DOHH2 (cell line): ENCODE measurements around the gene RNF19B.

Experiments
- EZH2phosphoT487 ChIP-seq: fragments of 200-600 bp; sonication (generic); IDR thresholded peaks from 2 replicates; pipeline ENCODE4 v1.6.1; 2017; ENCODE audit warnings: borderline replicate concordance, mild to moderate bottlenecking, antibody characterized with exemption, low read length, moderate library complexity, mixed read lengths
- TF ChIP-seq, protein P1 (sequence below): fragments of 200-600 bp; sonication (generic); IDR thresholded peaks from one replicate; pipeline ENCODE4 v1.5.1; 2014; ENCODE audit warnings: antibody characterized with exemption, mild to moderate bottlenecking, low read depth, low read length; ENCODE audit not compliant: poor library complexity, severe bottlenecking

DNA sequence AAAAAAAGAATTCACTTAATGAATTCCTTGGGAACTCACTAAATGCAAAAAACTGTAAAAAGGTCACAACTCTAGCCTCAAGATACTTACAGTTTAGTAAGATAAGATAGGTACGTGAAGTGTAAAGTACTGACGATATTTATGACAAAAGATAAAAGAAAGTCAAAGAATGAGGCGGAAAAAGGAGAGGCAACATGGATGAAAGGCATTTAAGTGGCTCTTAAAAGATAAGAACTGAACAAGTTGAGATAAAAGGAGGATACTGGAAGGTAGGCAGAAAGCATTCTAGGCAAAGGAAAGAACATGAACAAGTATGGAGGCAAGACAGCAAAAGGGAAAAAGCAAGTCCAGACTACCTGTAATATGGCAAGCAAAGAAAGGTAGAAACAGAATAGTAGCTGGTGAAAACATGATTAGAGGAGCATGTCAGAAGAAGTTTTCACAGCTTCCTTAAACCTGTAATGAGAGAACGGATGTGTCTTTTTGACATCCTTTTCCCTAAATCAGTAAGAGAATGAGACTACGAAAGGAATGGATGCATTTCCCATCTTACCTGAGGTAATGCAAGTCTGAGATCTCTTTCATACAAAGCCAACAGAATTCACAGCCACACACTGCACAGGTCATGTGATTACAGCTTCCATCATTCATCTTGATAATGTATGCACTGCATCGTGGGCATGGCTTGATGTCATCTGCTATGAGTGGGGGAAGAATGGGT is 16.8 kb downstream of the RNF19B start:
- TF ChIP-seq, protein P1, sequence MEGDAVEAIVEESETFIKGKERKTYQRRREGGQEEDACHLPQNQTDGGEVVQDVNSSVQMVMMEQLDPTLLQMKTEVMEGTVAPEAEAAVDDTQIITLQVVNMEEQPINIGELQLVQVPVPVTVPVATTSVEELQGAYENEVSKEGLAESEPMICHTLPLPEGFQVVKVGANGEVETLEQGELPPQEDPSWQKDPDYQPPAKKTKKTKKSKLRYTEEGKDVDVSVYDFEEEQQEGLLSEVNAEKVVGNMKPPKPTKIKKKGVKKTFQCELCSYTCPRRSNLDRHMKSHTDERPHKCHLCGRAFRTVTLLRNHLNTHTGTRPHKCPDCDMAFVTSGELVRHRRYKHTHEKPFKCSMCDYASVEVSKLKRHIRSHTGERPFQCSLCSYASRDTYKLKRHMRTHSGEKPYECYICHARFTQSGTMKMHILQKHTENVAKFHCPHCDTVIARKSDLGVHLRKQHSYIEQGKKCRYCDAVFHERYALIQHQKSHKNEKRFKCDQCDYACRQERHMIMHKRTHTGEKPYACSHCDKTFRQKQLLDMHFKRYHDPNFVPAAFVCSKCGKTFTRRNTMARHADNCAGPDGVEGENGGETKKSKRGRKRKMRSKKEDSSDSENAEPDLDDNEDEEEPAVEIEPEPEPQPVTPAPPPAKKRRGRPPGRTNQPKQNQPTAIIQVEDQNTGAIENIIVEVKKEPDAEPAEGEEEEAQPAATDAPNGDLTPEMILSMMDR = no peak
- no peak for TF ChIP-seq EZH2phosphoT487
